Calu3 (cell line): ENCODE measurements around the gene CDAN1. TPM values are rescaled to one million over a fixed set of nuclear protein-coding genes. Genes with fewer than 3 reads are reported as not detected.
A peak's percentile ranks its signal among the peaks of the same experiment; 100 is the strongest.

Experiments
- BruUV-seq: library from RNA; stranded (reverse); fragments of 400-500 nt; replicated peaks from 2 replicates; lab custom pipeline; 2021; lab: Mats Ljungman, UMichigan
- CTCF ChIA-PET: fragments of 300-600 bp; sonication (Branson Sonifier 250); formaldehyde crosslinking; loops from one replicate; lab custom pipeline; 2022; ENCODE audit warnings: antibody characterized with exemption; lab: Charles Lee
- DNase-seq: peaks from one replicate; pipeline ENCODE4 v3.0.0; 2022
- H3K27ac Mint-ChIP-seq: one replicate; pipeline ENCODE4 v1.8.0; 2022; ENCODE audit warnings: mixed read lengths; ENCODE audit not compliant: unreplicated experiment
- H3K27me3 Mint-ChIP-seq: one replicate; pipeline ENCODE4 v1.8.0; 2022; ENCODE audit warnings: mixed read lengths; ENCODE audit not compliant: unreplicated experiment
- H3K36me3 Mint-ChIP-seq: one replicate; pipeline ENCODE4 v1.8.0; 2022; ENCODE audit warnings: mild to moderate bottlenecking, moderate library complexity, mixed read lengths; ENCODE audit not compliant: insufficient read depth, unreplicated experiment
- H3K4me1 Mint-ChIP-seq: one replicate; pipeline ENCODE4 v1.8.0; 2022; ENCODE audit warnings: mild to moderate bottlenecking, low read depth, mixed read lengths; ENCODE audit not compliant: unreplicated experiment
- H3K4me3 Mint-ChIP-seq: one replicate; pipeline ENCODE4 v1.8.0; 2022; ENCODE audit warnings: mild to moderate bottlenecking, low read depth, moderate library complexity, mixed read lengths; ENCODE audit not compliant: unreplicated experiment
- H3K9me3 Mint-ChIP-seq: one replicate; pipeline ENCODE4 v1.8.0; 2022; ENCODE audit warnings: low read depth, mixed read lengths; ENCODE audit not compliant: unreplicated experiment
- intact Hi-C: fragments of 100-400 bp; cut with micrococcal nuclease; formaldehyde crosslinking; loops from one replicate; pipeline ENCODE4 v1.10.0; 2022; ENCODE audit not compliant: unreplicated experiment
- total RNA-seq: library from RNA; stranded (reverse); gene quantifications from 2 replicates; pipeline ENCODE4 v1.2.3, GENCODE V29; 2022
- TF ChIP-seq, protein P1 (sequence below): fragments of 200-600 bp; IDR thresholded peaks from one replicate; pipeline ENCODE4 v1.8.0; 2022; ENCODE audit warnings: antibody characterized with exemption; ENCODE audit not compliant: unreplicated experiment

CDAN1 gene
- total RNA-seq, 1 experiment from 2014 or later = 11.3 TPM

DNA sequence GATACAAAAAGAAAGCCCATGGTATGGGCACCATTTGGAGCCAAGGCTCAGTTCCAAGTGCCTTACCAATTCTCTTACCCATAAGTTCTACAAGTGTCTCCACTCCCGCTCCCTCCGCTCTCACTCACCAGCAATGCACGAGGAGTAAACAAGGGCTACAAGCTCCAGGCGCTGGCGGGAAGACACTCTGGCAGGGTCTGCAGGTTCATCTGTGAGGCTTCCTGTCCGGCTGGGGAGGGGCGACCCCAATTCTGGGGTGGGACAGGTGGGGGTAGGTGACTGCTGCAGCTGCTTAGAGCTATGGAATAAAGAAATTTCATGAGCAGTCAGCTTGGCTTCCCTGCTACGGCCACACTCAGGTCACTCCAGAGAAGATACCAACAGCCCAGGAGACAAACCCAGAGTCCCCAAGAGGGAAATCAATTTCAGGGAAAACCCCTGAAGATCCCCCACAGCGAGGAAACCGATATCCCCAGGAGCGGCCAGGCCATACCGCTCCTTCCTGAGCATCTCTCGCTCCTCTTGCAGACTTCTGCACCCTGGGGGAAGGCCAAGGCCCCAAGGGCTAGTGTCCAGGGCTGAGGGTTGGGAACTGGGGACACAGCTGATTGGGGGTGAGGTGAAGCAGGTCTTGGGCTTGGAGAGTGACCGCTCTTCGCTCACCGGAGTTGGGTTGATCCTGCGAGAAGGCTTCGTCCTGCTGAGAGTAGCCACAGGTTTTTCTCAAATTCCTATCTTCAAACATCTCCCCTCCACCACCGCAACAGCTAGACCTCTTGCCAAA lies 1.4 kb downstream of the CDAN1 start:
- Mint-ChIP-seq H3K27ac (no peak overlapping the region), H3K4me1 (no peaks in the 10 kb centered on the region), H3K36me3 (peaks cover 11% of the 10 kb centered on the region), H3K9me3 (no peaks in the 10 kb centered on the region), H3K4me3 (peak overlapping the region; percentile 62), H3K27me3 (no peaks in the 10 kb centered on the region)
- DNase-seq = no peak
- intact Hi-C loops = loop anchor here (2.0 kb wide), 1 partner anchor 191 kb away; no protein-coding TSS in a partner anchor
- BruUV-seq = TSS peak; percentile 66
- TF ChIP-seq, protein P1, sequence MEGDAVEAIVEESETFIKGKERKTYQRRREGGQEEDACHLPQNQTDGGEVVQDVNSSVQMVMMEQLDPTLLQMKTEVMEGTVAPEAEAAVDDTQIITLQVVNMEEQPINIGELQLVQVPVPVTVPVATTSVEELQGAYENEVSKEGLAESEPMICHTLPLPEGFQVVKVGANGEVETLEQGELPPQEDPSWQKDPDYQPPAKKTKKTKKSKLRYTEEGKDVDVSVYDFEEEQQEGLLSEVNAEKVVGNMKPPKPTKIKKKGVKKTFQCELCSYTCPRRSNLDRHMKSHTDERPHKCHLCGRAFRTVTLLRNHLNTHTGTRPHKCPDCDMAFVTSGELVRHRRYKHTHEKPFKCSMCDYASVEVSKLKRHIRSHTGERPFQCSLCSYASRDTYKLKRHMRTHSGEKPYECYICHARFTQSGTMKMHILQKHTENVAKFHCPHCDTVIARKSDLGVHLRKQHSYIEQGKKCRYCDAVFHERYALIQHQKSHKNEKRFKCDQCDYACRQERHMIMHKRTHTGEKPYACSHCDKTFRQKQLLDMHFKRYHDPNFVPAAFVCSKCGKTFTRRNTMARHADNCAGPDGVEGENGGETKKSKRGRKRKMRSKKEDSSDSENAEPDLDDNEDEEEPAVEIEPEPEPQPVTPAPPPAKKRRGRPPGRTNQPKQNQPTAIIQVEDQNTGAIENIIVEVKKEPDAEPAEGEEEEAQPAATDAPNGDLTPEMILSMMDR = no peak
- CTCF ChIA-PET = no interaction called here

DNA sequence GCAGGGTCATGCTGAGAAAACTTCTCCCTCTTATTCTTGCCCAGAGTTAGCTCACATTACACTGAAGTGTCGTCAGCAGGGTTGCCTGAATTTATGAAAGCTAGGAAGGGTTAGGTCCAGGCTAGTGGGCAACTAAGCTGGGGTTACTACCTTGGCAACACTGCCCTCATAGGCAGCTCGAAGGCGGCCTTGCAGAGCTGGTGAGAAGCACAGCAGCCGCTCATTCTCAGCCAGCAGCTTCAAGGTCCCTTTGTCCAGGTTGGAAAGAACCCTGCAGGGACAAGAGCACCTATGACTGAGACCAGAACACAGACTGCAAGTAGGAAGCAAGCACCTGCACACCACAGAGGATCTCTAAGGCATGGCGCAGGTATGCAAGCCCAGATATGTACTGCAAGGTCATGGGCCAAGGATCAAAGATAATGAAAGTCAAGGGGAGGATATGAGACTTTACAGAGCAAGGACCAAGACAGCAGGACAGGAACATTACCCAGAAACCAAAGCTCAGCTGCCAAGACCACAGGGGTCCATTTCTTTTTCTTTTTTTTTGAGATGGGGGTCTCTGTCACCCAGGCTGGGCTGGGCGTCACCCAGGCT lies 2.8 kb downstream of the CDAN1 start:
- DNase-seq = no peak
- BruUV-seq = no TSS peak
- Mint-ChIP-seq H3K4me1 (no peaks in the 10 kb centered on the region), H3K36me3 (peaks cover 11% of the 10 kb centered on the region), H3K27me3 (no peaks in the 10 kb centered on the region), H3K4me3 (no peak overlapping the region), H3K27ac (no peak overlapping the region), H3K9me3 (no peaks in the 10 kb centered on the region)
- CTCF ChIA-PET = no interaction called here
- intact Hi-C loops = no loop called here
- TF ChIP-seq, protein P1 = no peak

DNA sequence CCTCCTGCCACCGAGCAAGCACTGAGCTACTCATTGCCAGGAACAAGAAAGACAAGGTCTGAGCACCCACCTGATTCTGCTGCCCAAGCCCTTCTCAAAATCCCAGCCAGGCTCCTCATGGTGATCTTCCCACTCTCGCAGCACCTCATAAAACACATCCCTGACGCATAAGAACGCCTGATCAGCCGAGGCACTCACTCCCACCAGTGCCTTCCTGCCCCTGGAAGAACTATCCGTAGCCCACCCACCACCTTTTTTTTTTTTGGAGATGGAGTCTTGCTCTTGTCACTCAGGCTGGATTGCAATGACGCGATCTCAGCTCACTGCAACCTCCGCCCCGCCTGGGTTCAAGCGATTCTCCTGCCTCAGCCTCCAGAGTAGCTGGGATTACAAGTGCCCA lies 3.9 kb downstream of the CDAN1 start:
- intact Hi-C loops = no loop called here
- Mint-ChIP-seq H3K27me3 (no peaks in the 10 kb centered on the region), H3K9me3 (no peaks in the 10 kb centered on the region), H3K4me1 (no peaks in the 10 kb centered on the region), H3K27ac (no peak overlapping the region), H3K36me3 (peaks cover 11% of the 10 kb centered on the region), H3K4me3 (no peak overlapping the region)
- BruUV-seq = no TSS peak
- DNase-seq = no peak
- CTCF ChIA-PET = no interaction called here
- TF ChIP-seq, protein P1 = no peak

DNA sequence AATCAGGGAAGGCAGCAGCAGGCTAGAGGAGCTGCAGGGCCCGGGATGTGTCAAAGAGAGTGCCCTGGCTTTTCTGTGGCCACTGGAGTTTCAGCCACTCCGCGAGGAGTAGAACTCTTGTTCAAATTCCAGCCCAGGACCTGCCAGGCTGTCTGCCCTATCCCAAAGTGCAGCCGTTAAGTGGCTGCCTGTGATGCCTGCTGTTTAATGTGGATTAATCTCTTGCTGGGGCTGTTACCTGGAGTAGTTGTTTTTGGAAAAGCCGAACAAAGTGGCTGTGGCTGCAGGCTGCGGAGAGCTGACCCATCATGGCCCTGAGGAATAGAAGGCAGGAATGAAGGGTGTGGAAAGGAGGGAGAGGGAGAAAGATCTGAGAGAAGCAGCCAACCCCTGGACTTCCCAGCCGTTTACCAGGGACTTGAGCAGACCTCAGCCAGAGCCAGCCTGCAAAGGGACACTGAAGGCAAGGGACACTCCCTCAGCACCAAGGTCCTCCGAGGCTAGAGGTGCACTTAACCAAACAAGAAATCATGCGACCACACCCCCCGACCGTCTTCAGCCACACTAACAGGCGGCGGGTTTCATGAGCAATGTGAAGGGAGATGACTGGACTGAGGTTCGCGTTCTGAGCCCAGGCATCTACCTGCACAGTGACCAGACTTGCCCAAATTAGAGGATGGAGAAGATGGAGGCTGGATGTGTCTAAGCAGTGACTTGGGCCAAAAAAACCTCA lies 4.7 kb downstream of the CDAN1 start:
- Mint-ChIP-seq H3K4me1 (no peaks in the 10 kb centered on the region), H3K27ac (no peak overlapping the region), H3K36me3 (peaks cover 11% of the 10 kb centered on the region), H3K4me3 (no peak overlapping the region), H3K27me3 (no peaks in the 10 kb centered on the region), H3K9me3 (no peaks in the 10 kb centered on the region)
- DNase-seq = no peak
- no TSS peak for BruUV-seq
- CTCF ChIA-PET = no interaction called here
- TF ChIP-seq, protein P1 = no peak
- intact Hi-C loops = no loop called here
